Omental fat pad (tissue), 4 donors: Measurements from ENCODE around the gene MACROD1. TPM values are rescaled to one million over a fixed set of nuclear protein-coding genes. Genes with fewer than 3 reads are reported as not detected.

ENCODE experiments used
- ATAC-seq: fragments of 150-250 bp; one replicate; pipeline ENCODE4 v1.9.1; 2016; ENCODE audit warnings: mild to moderate bottlenecking, moderate library complexity; ENCODE audit not compliant: low FRiP score
- DNase-seq: peaks from one replicate; pipeline ENCODE4 v3.0.0-alpha.2; 2019; ENCODE audit warnings: low spot score
- total RNA-seq, 4 donors: library from RNA; depleted of rRNA; stranded (reverse); fragments of >200 nt; gene quantifications; one replicate each; pipeline ENCODE4 v1.1.0, GENCODE V29; 2016
- TF ChIP-seq, protein P1 (sequence below), 3 donors: fragments of 450-650 bp; IDR thresholded peaks; one replicate each; pipeline ENCODE4 v1.5.1; 2016 to 2017; ENCODE audit warnings: antibody characterized with exemption in 3 of 3, mild to moderate bottlenecking in 3 of 3, moderate library complexity in 2 of 3

MACROD1 gene
- total RNA-seq, 4 donors from 2014 or later = 13.8 to 40.9 (median 26.2) TPM

DNA sequence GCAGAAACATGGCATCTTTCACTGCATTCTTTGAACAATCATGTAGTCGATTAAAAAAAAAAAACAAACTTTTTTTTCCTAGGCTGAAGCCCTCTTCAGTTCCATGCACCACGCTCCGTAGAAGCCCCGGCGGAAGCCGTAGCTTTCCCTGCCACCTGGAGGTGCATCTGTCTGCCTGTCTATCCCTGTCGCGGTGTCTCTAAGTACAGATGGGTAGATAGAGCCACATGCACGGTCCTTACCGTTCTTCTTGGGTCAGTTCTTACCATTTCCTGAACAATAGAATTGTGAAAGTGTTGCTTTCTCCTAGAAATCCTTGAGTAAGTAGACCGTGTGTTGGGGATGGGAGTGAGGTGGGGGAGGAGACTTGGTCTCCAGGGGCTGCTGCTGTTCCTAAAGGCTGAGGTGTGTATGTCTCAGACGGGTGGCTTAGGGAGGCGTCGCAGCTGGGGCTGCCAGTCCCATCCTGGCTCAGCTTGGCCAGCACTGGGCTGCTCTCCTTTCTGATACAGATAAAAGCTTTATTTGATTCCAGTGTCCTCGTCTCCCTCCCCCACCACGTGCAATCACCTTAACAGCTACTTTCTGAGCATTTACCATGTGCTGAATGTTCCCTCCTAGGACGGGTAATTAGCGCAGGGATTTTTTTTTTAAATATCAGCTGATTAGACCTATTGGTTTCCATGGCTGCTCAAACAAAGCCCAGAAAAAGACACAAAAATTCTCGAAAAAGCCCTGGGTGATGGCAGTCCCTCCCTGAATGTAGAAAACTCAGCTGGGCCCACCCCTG, 46.8 kb downstream of the MACROD1 start:
- TF ChIP-seq, protein P1, sequence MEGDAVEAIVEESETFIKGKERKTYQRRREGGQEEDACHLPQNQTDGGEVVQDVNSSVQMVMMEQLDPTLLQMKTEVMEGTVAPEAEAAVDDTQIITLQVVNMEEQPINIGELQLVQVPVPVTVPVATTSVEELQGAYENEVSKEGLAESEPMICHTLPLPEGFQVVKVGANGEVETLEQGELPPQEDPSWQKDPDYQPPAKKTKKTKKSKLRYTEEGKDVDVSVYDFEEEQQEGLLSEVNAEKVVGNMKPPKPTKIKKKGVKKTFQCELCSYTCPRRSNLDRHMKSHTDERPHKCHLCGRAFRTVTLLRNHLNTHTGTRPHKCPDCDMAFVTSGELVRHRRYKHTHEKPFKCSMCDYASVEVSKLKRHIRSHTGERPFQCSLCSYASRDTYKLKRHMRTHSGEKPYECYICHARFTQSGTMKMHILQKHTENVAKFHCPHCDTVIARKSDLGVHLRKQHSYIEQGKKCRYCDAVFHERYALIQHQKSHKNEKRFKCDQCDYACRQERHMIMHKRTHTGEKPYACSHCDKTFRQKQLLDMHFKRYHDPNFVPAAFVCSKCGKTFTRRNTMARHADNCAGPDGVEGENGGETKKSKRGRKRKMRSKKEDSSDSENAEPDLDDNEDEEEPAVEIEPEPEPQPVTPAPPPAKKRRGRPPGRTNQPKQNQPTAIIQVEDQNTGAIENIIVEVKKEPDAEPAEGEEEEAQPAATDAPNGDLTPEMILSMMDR (IDR thresholded peaks at IDR 0.05) = no peak
- ATAC-seq (no peak), DNase-seq (no peak)

DNA sequence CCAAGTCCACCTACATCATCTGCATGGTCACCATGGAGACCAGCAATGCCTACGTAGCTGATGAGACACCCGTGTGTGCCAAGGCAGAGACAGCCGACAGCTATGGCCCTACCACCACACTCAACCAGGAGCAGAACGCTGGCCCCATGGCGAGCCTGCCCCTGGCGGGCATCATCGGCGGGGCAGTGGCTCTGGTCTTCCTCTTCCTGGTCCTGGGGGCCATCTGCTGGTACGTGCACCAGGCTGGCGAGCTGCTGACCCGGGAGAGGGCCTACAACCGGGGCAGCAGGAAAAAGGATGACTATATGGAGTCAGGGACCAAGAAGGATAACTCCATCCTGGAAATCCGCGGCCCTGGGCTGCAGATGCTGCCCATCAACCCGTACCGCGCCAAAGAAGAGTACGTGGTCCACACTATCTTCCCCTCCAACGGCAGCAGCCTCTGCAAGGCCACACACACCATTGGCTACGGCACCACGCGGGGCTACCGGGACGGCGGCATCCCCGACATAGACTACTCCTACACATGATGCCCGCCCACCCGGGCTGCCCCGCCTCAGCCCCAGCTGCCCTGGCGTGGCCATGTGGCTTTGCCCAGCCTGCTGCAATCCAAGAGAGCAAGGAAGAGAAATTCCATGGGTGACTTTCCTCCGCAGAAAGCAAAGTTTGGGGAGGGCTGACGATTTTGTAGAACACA, 48.0 kb downstream of the MACROD1 start:
- DNase-seq (no peak), ATAC-seq (no peak)
- TF ChIP-seq, protein P1 (IDR thresholded peaks at IDR 0.05) = no peak

DNA sequence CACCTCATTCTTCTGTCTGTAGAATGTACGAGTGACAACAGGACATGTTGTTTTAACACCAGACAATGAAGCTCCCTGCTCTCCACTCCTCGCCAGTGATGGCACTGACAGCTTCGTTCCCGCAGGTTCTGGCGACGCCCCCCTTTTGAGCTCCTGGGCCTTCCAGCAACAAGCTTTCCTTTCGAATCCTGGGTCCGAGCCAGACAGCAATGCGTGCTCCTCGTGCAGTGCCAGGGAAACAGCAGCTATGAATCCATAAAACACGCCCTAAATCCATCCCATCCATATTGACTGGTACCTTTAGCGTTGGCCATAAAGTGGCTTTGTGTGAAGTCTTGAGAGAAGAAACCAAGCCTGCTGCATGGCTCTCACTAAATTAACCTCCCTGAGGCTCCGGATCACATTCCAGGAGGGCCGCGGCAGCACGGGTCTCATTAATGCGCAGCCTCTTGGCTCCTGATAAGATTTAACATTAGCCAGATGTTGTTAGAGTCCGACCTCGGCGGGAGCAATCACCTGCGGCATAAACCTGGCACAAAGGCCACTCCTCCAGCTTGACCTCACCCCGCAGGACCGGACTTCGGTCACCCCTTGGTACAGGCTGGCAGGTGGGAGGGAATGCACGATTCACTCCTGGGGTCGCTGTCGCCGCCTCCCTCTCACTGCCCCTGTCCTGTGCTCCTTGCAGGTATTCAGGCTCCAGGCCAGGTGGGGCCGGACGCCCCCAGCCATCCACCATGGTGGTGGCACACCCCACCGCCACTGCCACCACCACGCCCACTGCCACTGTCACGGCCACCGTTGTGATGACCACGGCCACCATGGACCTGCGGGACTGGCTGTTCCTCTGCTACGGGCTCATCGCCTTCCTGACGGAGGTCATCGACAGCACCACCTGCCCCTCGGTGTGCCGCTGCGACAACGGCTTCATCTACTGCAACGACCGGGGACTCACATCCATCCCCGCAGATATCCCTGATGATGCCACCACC, 50.1 kb downstream of the MACROD1 start:
- ATAC-seq (no peak), DNase-seq (no peak)
- TF ChIP-seq, protein P1 (IDR thresholded peaks at IDR 0.05) = no peak

DNA sequence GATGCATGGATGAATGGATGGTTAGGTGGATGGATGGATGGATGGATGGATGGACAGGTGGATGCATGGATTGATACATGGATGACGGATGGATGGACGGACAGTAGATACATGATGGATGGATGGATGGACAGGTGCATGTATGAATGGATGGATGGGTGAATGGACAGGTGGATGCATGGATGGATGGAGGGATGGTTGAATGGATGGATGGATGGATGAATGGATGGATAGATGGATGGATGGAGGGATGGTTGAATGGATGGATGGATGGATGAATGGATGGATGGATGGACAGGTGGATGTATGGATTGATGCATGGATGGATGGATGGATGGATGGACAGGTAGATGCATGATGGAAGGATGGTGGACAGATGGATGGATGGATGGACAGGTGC, 51.7 kb downstream of the MACROD1 start:
- no peak for ATAC-seq
- no peak for DNase-seq

DNA sequence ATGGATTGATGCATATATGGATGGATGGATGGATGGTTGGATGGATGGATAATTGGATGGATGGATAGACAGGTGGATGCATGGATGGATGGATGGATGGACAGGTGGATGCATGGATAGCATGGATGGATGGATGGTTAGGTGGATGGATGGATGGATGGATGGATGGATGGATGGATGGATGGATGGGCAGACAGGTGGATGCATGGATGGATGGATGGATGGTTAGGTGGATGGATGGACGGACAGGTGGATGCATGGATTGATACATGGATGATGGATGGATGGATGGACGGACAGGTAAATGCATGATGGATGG, 52.5 kb downstream of the MACROD1 start:
- TF ChIP-seq, protein P1 (IDR thresholded peaks at IDR 0.05) = no peak
- no peak for DNase-seq
- no peak for ATAC-seq

More for the DNA sequence above, 51.7 kb downstream of the MACROD1 start:
- TF ChIP-seq, protein P1 (IDR thresholded peaks at IDR 0.05) = no peak

DNA sequence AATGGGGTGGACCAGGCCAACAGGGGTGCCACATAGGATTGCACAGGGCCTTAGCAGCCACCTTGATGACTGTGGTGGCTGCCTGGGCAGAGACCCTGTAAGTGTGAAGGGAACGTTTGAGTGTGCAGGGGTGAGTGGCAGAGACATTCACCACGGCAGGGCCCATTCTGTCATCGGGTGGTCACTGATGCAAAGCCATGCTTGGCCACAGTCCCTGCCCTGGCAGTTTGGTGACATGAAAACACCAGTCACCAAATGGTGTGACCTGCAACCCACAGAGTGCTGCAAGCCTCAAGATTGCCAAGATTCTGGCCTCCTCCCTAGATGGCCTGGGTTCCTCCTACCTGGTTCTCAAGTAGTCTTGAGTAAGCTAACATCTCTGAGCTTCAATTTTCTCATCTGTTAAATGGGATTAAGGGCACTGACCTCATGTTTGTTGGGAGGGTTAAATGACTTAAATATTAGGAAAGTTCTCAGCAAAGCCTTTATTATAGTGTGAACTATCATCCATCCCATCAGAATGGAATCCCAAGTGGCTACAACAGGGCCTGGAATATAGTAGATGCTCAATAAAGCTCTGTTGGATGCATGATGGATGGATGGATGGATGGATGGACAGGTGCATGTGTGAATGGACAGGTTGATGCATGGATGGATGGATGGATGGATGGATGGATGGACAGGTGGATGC, 53.0 kb downstream of the MACROD1 start:
- TF ChIP-seq, protein P1 (IDR thresholded peaks at IDR 0.05) = no peak
- DNase-seq = no peak
- no peak for ATAC-seq
